ENCODE data around the gene PXMP2. TPM values are rescaled to one million over a fixed set of nuclear protein-coding genes. Genes with fewer than 3 reads are reported as not detected.
A peak's percentile ranks its signal among the peaks of the same experiment; 100 is the strongest.

PXMP2 gene
- total RNA-seq, 1 donor from 2014 or later, result 18.6 TPM

- H4K20me1 ChIP-seq (ENCODE audit: low read depth), result peaks cover 19% of the 10 kb centered on the region
- Mint-ChIP-seq H3K36me3 (peaks cover 8% of the 10 kb centered on the region), H3K27me3 (ENCODE audit: insufficient read depth, low read depth) (peaks cover 13% of the 10 kb centered on the region), H3K4me3 (peak overlapping the region; percentile 31), H3K4me1 (peaks cover 13% of the 10 kb centered on the region), H3K27ac (no peak overlapping the region), H3K9me3 (no peaks in the 10 kb centered on the region)
- H3K79me2 ChIP-seq (ENCODE audit: low read depth), result peaks cover 23% of the 10 kb centered on the region
- TF ChIP-seq CTCF (IDR thresholded peaks at IDR 0.05) (no peak), EZH2 (IDR thresholded peaks at IDR 0.05) (no peak), EZH2phosphoT487 (IDR thresholded peaks at IDR 0.05) (no peak)
- H3K4me2 ChIP-seq, result no peak overlapping the region
- H3K9me3 ChIP-seq (ENCODE audit: low read depth), result no peaks in the 10 kb centered on the region
- no peak overlapping the region for H3K4me3 ChIP-seq
- H3K27ac ChIP-seq, result no peak overlapping the region
- no peaks in the 10 kb centered on the region for H3K36me3 ChIP-seq
- no peak overlapping the region for H2AFZ ChIP-seq (replicated peaks)
- H3K27me3 ChIP-seq, result no peaks in the 10 kb centered on the region
- no peak for DNase-seq (ENCODE audit: low spot score)
- peaks cover 9% of the 10 kb centered on the region for H3K4me1 ChIP-seq
- peaks cover 21% of the 10 kb centered on the region for H3F3A ChIP-seq (ENCODE audit: low read depth)
- H3K9ac ChIP-seq, result no peak overlapping the region
Measured at GRCh38 chr12:132708150-132708549, 20.8 kb downstream of the PXMP2 start.

- no peak overlapping the region for H3K27ac ChIP-seq
- H3K4me2 ChIP-seq, result peak overlapping the region; percentile 83
- peaks cover 21% of the 10 kb centered on the region for H3F3A ChIP-seq (ENCODE audit: low read depth)
- no peak for TF ChIP-seq EZH2phosphoT487 (IDR thresholded peaks at IDR 0.05)
- no peak for TF ChIP-seq CTCF (IDR thresholded peaks at IDR 0.05)
- TF ChIP-seq EZH2 (IDR thresholded peaks at IDR 0.05), result no peak
- no peaks in the 10 kb centered on the region for H3K27me3 ChIP-seq
- H3K4me3 ChIP-seq, result peak overlapping the region; percentile 90
- Mint-ChIP-seq H3K4me3 (peak overlapping the region; percentile 93), H3K9me3 (no peaks in the 10 kb centered on the region), H3K27me3 (ENCODE audit: insufficient read depth, low read depth) (peaks cover 13% of the 10 kb centered on the region), H3K27ac (peak overlapping the region; percentile 73), H3K36me3 (peaks cover 8% of the 10 kb centered on the region), H3K4me1 (peaks cover 11% of the 10 kb centered on the region)
- H3K36me3 ChIP-seq, result no peaks in the 10 kb centered on the region
- H2AFZ ChIP-seq (replicated peaks), result peak overlapping the region; percentile 67
- peaks cover 9% of the 10 kb centered on the region for H3K4me1 ChIP-seq
- peaks cover 27% of the 10 kb centered on the region for H4K20me1 ChIP-seq (ENCODE audit: low read depth)
- H3K9ac ChIP-seq, result no peak overlapping the region
- peak; percentile 60 for DNase-seq (ENCODE audit: low spot score)
- no peaks in the 10 kb centered on the region for H3K9me3 ChIP-seq (ENCODE audit: low read depth)
- peaks cover 37% of the 10 kb centered on the region for H3K79me2 ChIP-seq (ENCODE audit: low read depth)
Measured at GRCh38 chr12:132710043-132710404, 22.6 kb downstream of the PXMP2 start.

DNA sequence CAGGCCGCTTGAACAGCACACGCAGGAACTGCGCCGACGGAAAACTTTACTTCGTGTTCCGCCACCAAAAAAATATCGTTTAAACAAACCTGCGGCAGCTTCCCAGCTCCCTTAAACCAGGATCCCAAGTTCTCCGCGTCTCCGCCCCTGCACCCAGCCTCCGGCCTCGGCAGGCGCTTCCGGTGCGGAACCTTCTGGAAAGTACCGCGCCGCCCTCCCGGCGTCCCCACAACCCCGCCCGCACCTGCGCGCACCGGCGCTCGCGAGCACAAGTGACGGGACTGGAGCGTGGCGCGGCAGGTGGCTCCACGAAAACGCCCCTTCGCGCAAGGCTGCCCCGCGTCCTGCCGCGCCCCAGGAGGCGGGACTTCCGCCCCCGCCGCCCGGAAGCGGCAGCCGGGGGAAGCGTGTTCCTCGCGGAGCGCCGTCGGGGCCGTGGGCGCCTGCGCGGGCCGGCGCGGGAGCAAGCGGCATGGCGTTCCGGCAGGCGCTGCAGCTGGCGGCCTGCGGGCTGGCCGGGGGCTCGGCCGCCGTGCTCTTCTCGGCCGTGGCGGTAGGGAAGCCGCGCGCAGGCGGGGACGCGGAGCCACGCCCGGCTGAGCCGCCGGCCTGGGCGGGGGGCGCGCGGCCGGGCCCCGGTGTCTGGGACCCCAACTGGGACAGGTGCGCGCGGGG is 23.2 kb downstream of the PXMP2 start, which contains the start of gene PGAM5:
Gene PGAM5, plus strand, starts transcription at position 438 of the 675 bp plus-strand sequence. Its CDS starts 35 bp downstream, at position 473.
- Histone ChIP-seq H3K9ac (peak within 1 kb of the TSS; percentile 75), H3K27me3 (no peaks in the 10 kb centered on the region), H2AFZ (replicated peaks) (peak within 1 kb of the TSS; percentile 68), H3K4me3 (peak within 1 kb of the TSS; percentile 90), H3K4me1 (peaks cover 9% of the 10 kb centered on the region), H3K4me2 (peak within 1 kb of the TSS; percentile 83), H3K27ac (peak within 1 kb of the TSS; percentile 6), H4K20me1 (ENCODE audit: low read depth) (peaks cover 27% of the 10 kb centered on the region), H3F3A (ENCODE audit: low read depth) (peaks cover 21% of the 10 kb centered on the region), H3K79me2 (ENCODE audit: low read depth) (peaks cover 37% of the 10 kb centered on the region), H3K36me3 (no peaks in the 10 kb centered on the region), H3K9me3 (ENCODE audit: low read depth) (no peaks in the 10 kb centered on the region)
- Mint-ChIP-seq H3K4me3 (peak within 1 kb of the TSS; percentile 93), H3K27ac (peak within 1 kb of the TSS; percentile 73), H3K36me3 (peaks cover 8% of the 10 kb centered on the region), H3K9me3 (no peaks in the 10 kb centered on the region), H3K4me1 (peaks cover 11% of the 10 kb centered on the region), H3K27me3 (ENCODE audit: insufficient read depth, low read depth) (peaks cover 13% of the 10 kb centered on the region)
- DNase-seq (ENCODE audit: low spot score), result peak; percentile 87
- TF ChIP-seq CTCF (IDR thresholded peaks at IDR 0.05) (no peak), EZH2 (IDR thresholded peaks at IDR 0.05) (no peak), EZH2phosphoT487 (IDR thresholded peaks at IDR 0.05) (no peak)

Measured in neural progenitor cell (in vitro differentiated cells).